Activated CD4-positive, alpha-beta T cell treated with anti-CD3 and anti-CD28 coated beads, Interleukin-2, Interleukin-6, amounts not matched to agents 100 ng/mL and 50 ng/mL, durations not matched to agents 16 hours and 8 hours (primary cell): ENCODE data around the gene AMIGO1.

Experiments used
- DNase-seq: peaks from one replicate; pipeline ENCODE4 v3.0.0-alpha.2; 2020

AMIGO1 gene

GRCh38 chr1:109501644-109502363 is 7.7 kb downstream of the AMIGO1 start:
- no peak for DNase-seq

GRCh38 chr1:109500941-109501381 is 8.6 kb downstream of the AMIGO1 start:
- no peak for DNase-seq

- peak; percentile 53 for DNase-seq
These were observed 9.6 kb downstream of the AMIGO1 start for GRCh38 chr1:109499661-109500536.

- DNase-seq: no peak
These were observed 10.4 kb downstream of the AMIGO1 start for GRCh38 chr1:109499081-109499480.

GRCh38 chr1:109498161-109498801 is 11.2 kb downstream of the AMIGO1 start:
- DNase-seq: peak; percentile 22

GRCh38 chr1:109497449-109498160 is 11.9 kb downstream of the AMIGO1 start:
- DNase-seq: no peak

GRCh38 chr1:109495738-109496137 is 13.8 kb downstream of the AMIGO1 start:
- no peak for DNase-seq

- peak; percentile 93 for DNase-seq
These were observed 15.6 kb downstream of the AMIGO1 start, which contains the start of gene CYB561D1 for GRCh38 chr1:109493805-109494539. CYB561D1 (plus strand) TSS chr1:109494094; CDS start chr1:109494140, 46 bp downstream.

GRCh38 chr1:109493227-109493626 is 16.3 kb downstream of the AMIGO1 start:
- no peak for DNase-seq

- no peak for DNase-seq
These were observed 16.7 kb downstream of the AMIGO1 start for GRCh38 chr1:109492779-109493178.

- no peak for DNase-seq
These were observed 18.2 kb downstream of the AMIGO1 start for GRCh38 chr1:109491372-109491771.

- no peak for DNase-seq
These were observed 18.6 kb downstream of the AMIGO1 start for GRCh38 chr1:109490934-109491302.

GRCh38 chr1:109490029-109490933 is 19.2 kb downstream of the AMIGO1 start:
- DNase-seq: peak; percentile 76

- DNase-seq: no peak
These were observed 20.8 kb downstream of the AMIGO1 start for GRCh38 chr1:109488696-109489095.

- DNase-seq: no peak
These were observed 21.3 kb downstream of the AMIGO1 start for GRCh38 chr1:109488201-109488600.

GRCh38 chr1:109487261-109487660 is 22.3 kb downstream of the AMIGO1 start:
- DNase-seq: no peak

- no peak for DNase-seq
These were observed 24.5 kb downstream of the AMIGO1 start for GRCh38 chr1:109485001-109485400.

GRCh38 chr1:109484519-109484975 is 25.0 kb downstream of the AMIGO1 start:
- DNase-seq: no peak

GRCh38 chr1:109483672-109484518 is 25.6 kb downstream of the AMIGO1 start, which contains the start of gene ATXN7L2:
ATXN7L2 (plus strand) TSS chr1:109483905; CDS start chr1:109483954, 49 bp downstream.
- DNase-seq: peak; percentile 96
